Testis (tissue), 2 donors: Measurements from ENCODE around the gene ISLR.

ENCODE experiments used
- CTCF ChIP-seq, 3 experiments: fragments of 450-650 bp in 2 of 3; fragments of 200-600 bp in 1 of 3; sonication (generic) in 1 of 3; IDR thresholded peaks; one replicate each; pipeline ENCODE4 v1.5.1; 2016 to 2019; ENCODE audit warnings: antibody characterized with exemption in 3 of 3, mild to moderate bottlenecking in 2 of 3, moderate library complexity in 1 of 3
- POLR2A ChIP-seq: fragments of 450-650 bp; IDR thresholded peaks from one replicate; pipeline ENCODE4 v1.6.1; 2017; ENCODE audit warnings: antibody characterized with exemption, mild to moderate bottlenecking, moderate library complexity

GRCh38 chr15:74174958-74175253 lies 1.4 kb downstream of the ISLR start:
- no peak for TF ChIP-seq CTCF (IDR thresholded peaks at IDR 0.05)
- TF ChIP-seq POLR2A = no peak
